NT2/D1 (cell line): ENCODE results near the gene LAMA1.

ENCODE experiments used
- SUZ12 ChIP-seq: IDR thresholded peaks from 2 replicates; pipeline ENCODE4 v1.6.1; 2011; ENCODE audit not compliant: insufficient read length, insufficient read depth; ENCODE audit errors: extremely low read depth
- ZNF274 ChIP-seq: IDR thresholded peaks from 2 replicates; pipeline ENCODE4 v1.6.1; 2011; ENCODE audit warnings: mild to moderate bottlenecking, low read depth, low read length

- TF ChIP-seq ZNF274, result no peak
- no peak for TF ChIP-seq SUZ12
Measured at GRCh38 chr18:7164323-7165004, 46.9 kb upstream of the LAMA1 start.
